ENCODE measurements around the gene ETS2. TPM values are rescaled to one million over a fixed set of nuclear protein-coding genes. Genes with fewer than 3 reads are reported as not detected.
A peak's percentile ranks its signal among the peaks of the same experiment; 100 is the strongest.

ETS2 gene
- total and polyA plus RNA-seq, 10 of the 15 experiments (the other 5 are each of a cell fraction or from before 2014, with no cell fraction given), result 0.52 to 8.6 (median 3.8) TPM

GRCh38 chr21:38806942-38807284 lies 1.2 kb downstream of the ETS2 start:
- peaks cover 11% of the 10 kb centered on the region for H3K4me1 ChIP-seq (ENCODE audit: control insufficient read depth, insufficient read depth, low read length)
- ChIA-PET CTCF (interaction anchor here (1.2 to 2.3 kb wide), 2 partner anchors 25 to 57 kb away, joined by 5 to 6 read pairs; no protein-coding TSS in a partner anchor), POLR2A (no interaction called here), RAD21 (ENCODE audit: unreplicated experiment) (interaction anchor here (1.2 kb wide), 1 partner anchor 46 kb away, joined by 3 read pairs; no protein-coding TSS in a partner anchor), SMC1A (ENCODE audit: uncharacterized antibody, unreplicated experiment) (interaction anchor here (0.6 to 1.3 kb wide), 7 partner anchors 25 to 374 kb away, joined by 3 to 4 read pairs (median 4); no protein-coding TSS in a partner anchor)
- H3K79me2 ChIP-seq (ENCODE audit: control insufficient read depth, insufficient read depth, low read length), result no peaks in the 10 kb centered on the region
- in situ Hi-C loops (cut with MboI) (no loop called here), intact Hi-C loops (cut with micrococcal nuclease; ENCODE audit: unreplicated experiment) (no loop called here)
- H3K36me3 ChIP-seq (ENCODE audit: control insufficient read depth in 2 of 2, insufficient read depth in 2 of 2, low read length in 1 of 2), result no peaks in the 10 kb centered on the region
- TF ChIP-seq, protein P1, sequence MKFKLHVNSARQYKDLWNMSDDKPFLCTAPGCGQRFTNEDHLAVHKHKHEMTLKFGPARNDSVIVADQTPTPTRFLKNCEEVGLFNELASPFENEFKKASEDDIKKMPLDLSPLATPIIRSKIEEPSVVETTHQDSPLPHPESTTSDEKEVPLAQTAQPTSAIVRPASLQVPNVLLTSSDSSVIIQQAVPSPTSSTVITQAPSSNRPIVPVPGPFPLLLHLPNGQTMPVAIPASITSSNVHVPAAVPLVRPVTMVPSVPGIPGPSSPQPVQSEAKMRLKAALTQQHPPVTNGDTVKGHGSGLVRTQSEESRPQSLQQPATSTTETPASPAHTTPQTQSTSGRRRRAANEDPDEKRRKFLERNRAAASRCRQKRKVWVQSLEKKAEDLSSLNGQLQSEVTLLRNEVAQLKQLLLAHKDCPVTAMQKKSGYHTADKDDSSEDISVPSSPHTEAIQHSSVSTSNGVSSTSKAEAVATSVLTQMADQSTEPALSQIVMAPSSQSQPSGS (IDR thresholded peaks at IDR 0.05; ENCODE audit: low read length), result no peak
- TF ChIP-seq NFYB (IDR thresholded peaks at IDR 0.05; ENCODE audit: insufficient read depth, low read depth, low read length) (no peak), BCL3 (IDR thresholded peaks at IDR 0.05; ENCODE audit: borderline replicate concordance, insufficient read depth, low read depth, low read length, poor library complexity, severe bottlenecking) (no peak), KAT2A (conservative IDR thresholded peaks at IDR 0.05; ENCODE audit: control insufficient read depth, low read depth, low read length) (no peak), CHD1 (IDR thresholded peaks at IDR 0.05; ENCODE audit: low read depth, low read length) (no peak)
- no peaks in the 10 kb centered on the region for H4K20me1 ChIP-seq (ENCODE audit: control insufficient read depth, insufficient read depth)
- no peak overlapping the region for H2AFZ ChIP-seq (ENCODE audit: control insufficient read depth, low read depth, low read length)
- ATAC-seq (no peak), DNase-seq (ENCODE audit: low read depth, low spot score) (no peak), FAIRE-seq (no peak)
- 33% methylated on average over 9 of the region's 9 CpGs for WGBS (ENCODE audit: insufficient coverage, insufficient replicate concordance, low lambda C conversion rate, missing lambda C conversion rate)
- peak overlapping the region; percentile 73; the same call in 1 of the 2 replicates for H3K9ac ChIP-seq (ENCODE audit: control insufficient read depth, insufficient read depth, low read length)
- no TSS peak for BruUV-seq (replicated peaks)
- H3K27ac ChIP-seq (ENCODE audit: control insufficient read depth, insufficient read depth), result no peak overlapping the region
- H3K27me3 ChIP-seq (replicated peaks in 1 of 2; ENCODE audit: control insufficient read depth in 2 of 2, insufficient read depth in 2 of 2, low read length in 1 of 2), result no peaks in the 10 kb centered on the region; a peak in 1 of 4 replicates
- peak overlapping the region; percentile 83 for H3K4me3 ChIP-seq
- peak overlapping the region; percentile 99 for H3K4me2 ChIP-seq (ENCODE audit: control insufficient read depth, insufficient read depth)
- no peaks in the 10 kb centered on the region for H3K9me3 ChIP-seq (replicated peaks; ENCODE audit: control insufficient read depth, insufficient read depth, low read length)
